ENCODE data around the gene RSRC1. TPM values are rescaled to one million over a fixed set of nuclear protein-coding genes. Genes with fewer than 3 reads are reported as not detected.

The RSRC1 gene
- total RNA-seq, 4 donors from 2014 or later: 23.5 to 31.8 (median 26.6) TPM

- intact Hi-C loops (cut with DNase I; ENCODE audit: low total_unique reads): no loop called here
- DNase-seq (ENCODE audit: low spot score in 2 of 2): no peak
Measured at GRCh38 chr3:158452334-158452733, 342.4 kb downstream of the RSRC1 start.

GRCh38 chr3:158453004-158453403, 343.1 kb downstream of the RSRC1 start:
- no peak for TF ChIP-seq POLR2A (IDR thresholded peaks at IDR 0.05)
- TF ChIP-seq CTCF (IDR thresholded peaks at IDR 0.05): no peak
- no peak overlapping the region for H3K4me3 ChIP-seq (ENCODE audit: low read depth, poor library complexity, severe bottlenecking)
- intact Hi-C loops (cut with DNase I; ENCODE audit: low total_unique reads): no loop called here
- WGBS, 2 donors: 93 to 96% methylated on average over 2 of the region's 2 CpGs
- no peak for DNase-seq (ENCODE audit: low spot score in 2 of 2)

More at GRCh38 chr3:158452334-158452733, 342.4 kb downstream of the RSRC1 start:
- TF ChIP-seq POLR2A (IDR thresholded peaks at IDR 0.05) (no peak), CTCF (IDR thresholded peaks at IDR 0.05) (no peak)
- H3K4me3 ChIP-seq (ENCODE audit: low read depth, poor library complexity, severe bottlenecking): no peak overlapping the region

GRCh38 chr3:158453865-158454264, 344.0 kb downstream of the RSRC1 start:
- no peak for TF ChIP-seq POLR2A (IDR thresholded peaks at IDR 0.05)
- no peak for TF ChIP-seq CTCF (IDR thresholded peaks at IDR 0.05)
- intact Hi-C loops (cut with DNase I; ENCODE audit: low total_unique reads): no loop called here
- no peak overlapping the region for H3K4me3 ChIP-seq (ENCODE audit: low read depth, poor library complexity, severe bottlenecking)
- DNase-seq (ENCODE audit: low spot score in 2 of 2): no peak

- whole genome bisulfite sequencing, 2 donors: 83 to 95% methylated on average over 5 of the region's 5 CpGs
- no peak for TF ChIP-seq POLR2A (IDR thresholded peaks at IDR 0.05)
- no peak for TF ChIP-seq CTCF (IDR thresholded peaks at IDR 0.05)
- intact Hi-C loops (cut with DNase I; ENCODE audit: low total_unique reads): no loop called here
- no peak for DNase-seq (ENCODE audit: low spot score in 2 of 2)
- no peak overlapping the region for H3K4me3 ChIP-seq (ENCODE audit: low read depth, poor library complexity, severe bottlenecking)
Measured at GRCh38 chr3:158455406-158455805, 345.5 kb downstream of the RSRC1 start.

- TF ChIP-seq POLR2A (IDR thresholded peaks at IDR 0.05): no peak
- TF ChIP-seq CTCF (IDR thresholded peaks at IDR 0.05): no peak
- intact Hi-C loops (cut with DNase I; ENCODE audit: low total_unique reads): no loop called here
- WGBS, 2 donors: 90 to 96% methylated on average over 3 of the region's 3 CpGs
Measured at GRCh38 chr3:158456114-158456513, 346.2 kb downstream of the RSRC1 start.

GRCh38 chr3:158458464-158458863, 348.6 kb downstream of the RSRC1 start:
- TF ChIP-seq CTCF (IDR thresholded peaks at IDR 0.05) (no peak), POLR2A (IDR thresholded peaks at IDR 0.05) (no peak)
- 79 to 80% methylated on average over 5 of the region's 5 CpGs for WGBS, 2 donors
- intact Hi-C loops (cut with DNase I; ENCODE audit: low total_unique reads): no loop called here
- H3K4me3 ChIP-seq (ENCODE audit: low read depth, poor library complexity, severe bottlenecking): no peak overlapping the region
- no peak for DNase-seq (ENCODE audit: low spot score in 2 of 2)

More at GRCh38 chr3:158456114-158456513, 346.2 kb downstream of the RSRC1 start:
- H3K4me3 ChIP-seq (ENCODE audit: low read depth, poor library complexity, severe bottlenecking): no peak overlapping the region
- no peak for DNase-seq (ENCODE audit: low spot score in 2 of 2)
